Renal cortex interstitium (tissue), 11 donors: ENCODE results near the gene KAZN. TPM values are rescaled to one million over a fixed set of nuclear protein-coding genes. Genes with fewer than 3 reads are reported as not detected.

ENCODE experiments used
- DNase-seq, 11 donors: peaks; one replicate each; pipeline ENCODE4 v3.0.0-alpha.2; 2013; ENCODE audit warnings: low read depth in 9 of 11, low spot score in 4 of 11; ENCODE audit errors: extremely low read depth in 1 of 11
- polyA plus RNA-seq, 3 donors: library from polyadenylated mRNA; unstranded; fragments of 120-200 nt; gene quantifications; one replicate each; pipeline ENCODE4 v1.2.1, GENCODE V29; 2013; ENCODE audit not compliant: insufficient read length in 3 of 3

Gene KAZN
- polyA plus RNA-seq, 3 donors, result 32.3 to 43.3 (median 34.6) TPM

DNA sequence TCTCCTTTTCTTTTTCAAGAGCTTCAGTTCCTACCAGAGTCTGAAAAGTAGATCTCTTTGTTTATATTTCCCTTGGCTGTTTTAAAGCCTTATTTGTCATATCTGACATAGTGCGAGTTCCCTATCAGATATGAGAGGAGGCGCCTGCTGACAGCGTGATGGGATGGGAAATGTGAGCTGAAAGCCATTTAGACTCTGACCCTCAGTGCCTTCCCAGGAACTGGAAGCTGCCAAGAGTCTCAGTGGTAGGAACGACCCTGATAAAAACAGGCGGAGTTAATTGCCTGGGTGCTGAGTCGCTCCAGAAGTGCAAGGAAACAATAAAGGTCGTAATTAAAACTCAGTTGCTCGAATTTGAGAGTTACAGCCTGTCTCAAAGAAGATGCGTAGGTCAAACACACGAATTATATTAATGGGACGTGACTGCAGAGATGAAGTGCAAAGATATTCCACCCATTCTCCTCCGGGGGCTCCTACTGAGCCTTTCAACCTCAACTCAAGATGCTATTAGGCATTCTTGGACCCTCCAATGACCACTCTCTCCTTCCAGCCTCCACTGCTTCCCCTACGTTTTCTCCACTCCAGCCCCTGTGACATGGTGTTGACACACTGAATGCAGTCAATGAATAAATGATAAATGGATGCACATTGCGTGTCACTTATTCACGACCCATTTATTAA is 84.6 kb downstream of the KAZN start:
- DNase-seq, result peak in 4 of 11 donors; percentile 22 to 54 (median 42)

DNA sequence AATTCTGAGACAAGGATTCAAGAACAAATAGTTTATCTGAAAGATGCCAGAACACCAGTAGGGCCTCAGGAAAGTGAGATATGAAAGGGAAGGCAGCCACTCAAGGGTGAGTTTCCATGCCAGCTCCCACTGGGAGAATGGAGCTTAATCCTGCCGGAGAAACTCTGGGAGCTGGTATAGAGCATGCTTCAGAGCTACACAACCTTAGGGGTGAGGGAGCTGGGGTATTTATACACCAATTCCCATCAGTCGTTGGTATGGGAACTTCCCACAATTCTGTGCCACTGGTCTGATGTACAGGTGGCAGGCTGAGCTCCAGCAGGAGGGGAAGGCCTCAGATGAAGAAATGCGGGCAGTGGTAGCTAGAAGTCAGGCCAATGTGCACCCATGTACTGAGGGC is 86.6 kb downstream of the KAZN start:
- DNase-seq, result no peak

DNA sequence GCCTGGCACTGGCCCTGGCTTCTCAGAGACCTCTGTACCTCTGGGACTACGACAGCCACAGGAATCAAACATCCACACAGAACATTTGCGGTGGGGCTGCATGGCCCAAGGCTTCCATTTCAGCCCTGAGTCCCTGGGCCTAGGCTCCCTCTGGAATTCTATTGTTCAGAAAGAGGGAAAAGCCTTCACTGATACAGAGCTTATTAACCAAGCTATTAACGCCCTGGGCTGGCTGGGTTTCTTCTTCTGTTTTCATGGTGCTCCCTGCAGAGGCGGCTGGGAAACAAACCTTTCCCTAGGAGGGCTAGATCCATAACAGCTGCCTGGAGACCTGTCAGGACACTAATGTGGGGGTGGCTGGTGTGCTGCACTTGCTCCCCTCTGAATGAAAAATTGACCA is 88.2 kb downstream of the KAZN start:
- DNase-seq, result no peak

DNA sequence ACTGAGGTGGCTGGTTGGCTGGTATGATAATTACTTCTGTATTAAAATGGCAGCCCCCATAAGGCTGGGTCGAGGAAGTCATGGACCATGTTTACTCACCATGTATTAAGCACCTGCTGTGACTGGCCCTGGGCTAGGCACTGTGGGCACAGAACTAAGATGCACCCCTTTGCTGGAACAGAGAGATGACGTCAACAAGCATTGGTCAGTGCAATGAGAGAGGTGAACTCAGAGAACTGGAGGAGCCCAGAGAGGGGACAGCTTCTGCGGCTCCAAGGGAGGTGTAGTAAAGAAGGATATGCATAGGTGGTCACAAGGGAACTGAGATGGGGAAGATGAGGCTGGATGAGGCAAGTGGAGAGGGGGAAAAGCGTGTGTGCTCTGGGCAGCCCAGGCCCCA is 88.7 kb downstream of the KAZN start:
- no peak for DNase-seq

DNA sequence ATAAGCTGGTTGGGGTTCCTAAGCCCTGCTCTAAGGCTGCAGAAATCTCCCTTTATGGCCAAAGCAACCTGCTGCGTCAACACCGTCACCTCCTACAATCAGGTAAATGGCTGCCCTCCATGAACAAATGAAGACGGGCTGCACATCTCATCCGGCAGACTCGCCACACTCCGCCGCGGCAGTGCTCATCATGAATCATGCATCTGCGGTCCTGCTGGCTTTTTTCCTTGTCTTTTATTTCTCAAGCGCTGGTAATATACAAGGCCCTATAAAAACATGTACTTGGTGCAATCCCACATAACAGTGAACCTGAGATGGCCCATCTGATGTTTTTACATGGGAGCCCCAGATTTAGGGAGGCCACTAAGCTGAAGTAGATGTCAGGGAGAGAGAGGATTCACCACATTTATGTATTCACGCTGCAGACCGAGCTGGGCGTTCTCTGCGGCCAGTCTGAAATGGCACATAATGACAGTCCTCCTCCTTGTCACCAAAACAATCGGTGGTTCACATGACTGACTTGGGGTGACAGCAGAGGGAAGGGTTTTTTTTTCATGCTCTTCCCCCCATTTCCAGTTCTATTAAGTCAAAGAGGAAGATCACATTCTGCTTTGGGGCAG is 91.6 kb downstream of the KAZN start:
- no peak for DNase-seq

DNA sequence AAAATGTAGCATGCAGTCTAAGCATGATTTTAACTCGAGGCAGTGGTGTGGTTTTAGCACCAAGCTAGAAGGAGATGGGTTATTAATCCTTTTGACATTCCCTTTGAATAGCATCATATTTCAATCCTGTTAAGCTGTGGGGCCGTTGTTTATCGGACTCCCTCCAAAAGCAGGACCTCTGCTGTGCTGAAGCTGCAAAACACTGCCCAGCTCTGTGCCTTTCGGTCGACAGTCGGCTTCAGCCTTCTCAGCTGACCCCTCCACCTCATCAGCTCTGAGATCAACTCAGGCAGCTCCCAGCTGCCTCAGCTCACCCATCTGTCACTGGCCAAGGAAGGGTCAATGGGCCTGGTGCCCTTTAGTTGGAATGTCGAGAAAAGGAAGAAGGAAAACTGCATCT is 95.5 kb downstream of the KAZN start:
- peak in 3 of 11 donors; percentile 35 to 43 (median 42) for DNase-seq

DNA sequence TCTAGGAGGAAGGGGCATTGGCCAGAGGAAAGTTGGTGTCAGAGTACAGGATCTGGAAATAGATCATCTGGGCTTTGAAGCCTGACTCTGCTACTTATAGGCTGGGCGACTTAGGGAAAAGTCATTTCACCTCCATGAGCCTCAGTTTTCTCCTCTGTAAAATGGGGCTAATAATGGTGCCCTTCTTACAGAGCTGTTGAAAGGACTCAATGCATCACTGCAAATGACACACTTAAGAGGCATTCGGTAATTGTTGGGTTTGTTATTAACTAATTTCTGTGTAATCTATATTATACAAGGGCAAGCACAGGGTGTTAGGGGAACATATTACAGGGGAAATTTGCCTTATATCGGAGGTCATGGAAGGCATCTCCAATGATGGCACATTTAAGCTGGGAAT is 96.1 kb downstream of the KAZN start:
- no peak for DNase-seq

DNA sequence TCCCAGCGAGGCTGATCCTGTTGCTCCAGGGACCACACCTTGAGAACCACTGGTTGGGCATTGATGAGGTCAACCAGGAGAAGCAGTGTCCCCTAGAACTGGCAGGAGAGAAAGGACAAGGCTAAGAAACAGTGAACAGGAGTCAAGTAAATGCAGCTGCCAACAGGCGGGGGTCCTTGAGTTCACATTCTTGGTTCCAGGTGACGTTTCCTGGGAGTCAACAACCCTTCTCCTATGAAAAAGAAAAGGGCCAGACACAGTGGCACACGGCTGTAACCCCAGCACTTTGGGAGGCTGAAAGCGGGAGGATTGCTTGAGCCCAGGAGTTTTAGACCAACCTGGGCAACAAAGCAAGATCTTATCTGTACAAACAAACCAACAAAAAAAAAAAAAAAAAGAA is 98.3 kb downstream of the KAZN start:
- no peak for DNase-seq

DNA sequence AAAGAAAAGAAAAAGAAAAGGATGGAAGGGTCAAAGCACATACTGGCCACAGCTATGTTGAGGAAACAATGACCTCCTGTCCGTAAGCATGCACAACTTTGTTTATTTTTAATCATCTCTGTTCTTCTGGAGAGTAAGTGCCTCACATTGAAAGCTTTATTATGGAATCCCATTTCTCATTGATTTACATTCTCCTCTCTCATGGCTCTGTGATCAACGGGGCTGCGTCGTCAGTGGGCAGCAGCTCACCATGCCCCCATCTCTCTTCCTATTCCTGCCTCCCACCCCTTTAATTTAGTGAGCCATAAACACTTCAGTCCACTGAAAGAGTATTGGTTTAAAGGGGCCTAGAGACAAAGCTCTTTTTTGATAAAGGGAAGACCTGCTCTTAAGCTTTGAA is 98.9 kb downstream of the KAZN start:
- DNase-seq, result peak in 5 of 11 donors; percentile 25 to 63 (median 57)

DNA sequence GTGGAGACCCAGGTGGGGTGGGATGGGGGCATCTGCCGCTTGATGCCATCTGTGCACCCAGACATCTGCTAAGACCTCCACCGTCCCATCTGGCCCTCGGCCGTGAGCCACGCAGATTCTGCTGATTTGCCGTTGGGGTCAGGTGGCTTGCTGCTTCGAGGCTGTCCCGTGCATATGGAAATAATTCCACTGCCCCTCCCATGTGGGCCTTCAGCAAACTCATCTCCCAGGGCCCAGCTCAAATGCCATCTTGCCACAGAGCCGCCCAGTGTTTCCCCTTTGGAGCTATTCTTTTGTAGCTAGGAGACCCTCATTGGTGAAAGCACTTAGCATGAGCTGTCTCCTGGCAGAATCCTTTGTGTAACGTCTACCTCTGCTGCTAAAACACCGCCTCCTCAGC is 99.8 kb downstream of the KAZN start:
- no peak for DNase-seq

DNA sequence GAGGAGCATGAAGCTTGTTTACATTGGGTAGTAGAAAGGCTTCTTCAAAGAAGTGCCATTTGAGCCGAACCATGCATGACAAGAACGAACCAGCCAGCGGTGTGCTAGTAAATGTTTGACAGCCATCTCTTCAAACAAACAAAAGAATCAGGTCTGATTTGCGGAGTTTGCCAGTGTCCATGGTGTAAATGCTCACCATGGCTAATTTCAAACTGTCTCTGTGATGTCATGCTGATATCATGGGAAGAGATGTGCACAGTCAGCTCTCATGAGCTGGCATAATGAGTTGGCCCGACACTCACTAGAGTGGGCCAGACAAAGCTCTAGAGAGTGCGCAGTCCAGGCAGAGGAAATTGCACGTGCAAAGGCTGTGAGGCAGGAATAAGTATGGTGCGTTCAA is 101.1 kb downstream of the KAZN start:
- DNase-seq, result peak in 1 of 11 donors; percentile 47

DNA sequence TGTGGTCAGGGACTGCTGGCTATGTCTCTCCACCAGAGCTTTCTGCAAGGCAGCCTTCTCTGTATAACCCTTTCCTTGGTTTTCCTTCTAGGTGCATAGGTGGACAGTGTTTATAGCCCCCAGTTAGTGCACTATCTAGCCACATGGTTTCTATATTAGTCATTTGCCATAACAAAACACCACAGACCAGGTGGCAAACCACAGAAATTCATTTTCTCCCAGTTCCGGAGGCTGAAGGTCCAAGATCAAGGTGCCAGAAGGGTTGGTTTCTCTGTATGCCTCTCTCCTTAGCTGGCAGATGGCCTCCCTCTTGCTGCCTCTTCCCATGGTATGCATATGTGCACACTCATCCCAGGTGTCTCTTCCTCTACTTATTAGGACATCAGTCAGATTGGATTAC is 106.4 kb downstream of the KAZN start:
- DNase-seq, result no peak

DNA sequence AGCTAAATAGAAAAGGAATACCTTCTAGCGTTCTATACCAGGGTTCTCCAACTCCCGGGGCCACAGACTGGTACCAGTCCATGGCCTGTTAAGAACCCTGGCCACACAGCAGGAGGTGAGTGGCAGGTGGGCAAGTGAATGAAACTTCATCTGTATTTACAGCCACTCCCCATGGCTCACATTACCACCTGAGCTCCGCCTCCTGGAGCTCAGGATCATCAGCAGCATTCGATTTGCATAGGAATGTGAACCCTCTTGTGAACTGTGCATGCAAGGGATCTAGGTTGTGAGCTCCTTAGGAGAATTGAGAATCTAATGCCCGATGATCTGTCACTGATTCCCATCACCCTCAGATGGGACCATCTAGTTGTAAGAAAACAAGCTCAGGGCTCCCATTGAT is 107.3 kb downstream of the KAZN start:
- DNase-seq, result no peak

DNA sequence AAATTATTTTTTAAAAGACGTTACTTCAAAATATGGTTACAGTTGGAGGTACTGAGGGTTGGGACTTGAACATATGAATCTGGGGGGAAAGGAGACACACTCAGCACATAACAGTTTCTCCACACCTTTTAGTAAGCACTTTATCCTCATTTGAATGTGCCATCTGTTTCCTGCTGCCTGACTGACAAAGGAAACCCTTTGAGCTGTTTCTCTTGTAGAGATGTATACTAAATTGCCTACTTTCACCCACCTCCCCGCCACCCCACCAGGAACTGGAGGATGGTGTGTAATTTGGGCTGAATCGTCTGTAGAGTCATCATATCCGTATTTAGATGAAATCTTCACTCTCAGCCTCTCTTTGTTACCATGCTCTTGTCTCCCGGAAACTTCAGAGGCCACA is 108.1 kb downstream of the KAZN start:
- DNase-seq, result no peak

DNA sequence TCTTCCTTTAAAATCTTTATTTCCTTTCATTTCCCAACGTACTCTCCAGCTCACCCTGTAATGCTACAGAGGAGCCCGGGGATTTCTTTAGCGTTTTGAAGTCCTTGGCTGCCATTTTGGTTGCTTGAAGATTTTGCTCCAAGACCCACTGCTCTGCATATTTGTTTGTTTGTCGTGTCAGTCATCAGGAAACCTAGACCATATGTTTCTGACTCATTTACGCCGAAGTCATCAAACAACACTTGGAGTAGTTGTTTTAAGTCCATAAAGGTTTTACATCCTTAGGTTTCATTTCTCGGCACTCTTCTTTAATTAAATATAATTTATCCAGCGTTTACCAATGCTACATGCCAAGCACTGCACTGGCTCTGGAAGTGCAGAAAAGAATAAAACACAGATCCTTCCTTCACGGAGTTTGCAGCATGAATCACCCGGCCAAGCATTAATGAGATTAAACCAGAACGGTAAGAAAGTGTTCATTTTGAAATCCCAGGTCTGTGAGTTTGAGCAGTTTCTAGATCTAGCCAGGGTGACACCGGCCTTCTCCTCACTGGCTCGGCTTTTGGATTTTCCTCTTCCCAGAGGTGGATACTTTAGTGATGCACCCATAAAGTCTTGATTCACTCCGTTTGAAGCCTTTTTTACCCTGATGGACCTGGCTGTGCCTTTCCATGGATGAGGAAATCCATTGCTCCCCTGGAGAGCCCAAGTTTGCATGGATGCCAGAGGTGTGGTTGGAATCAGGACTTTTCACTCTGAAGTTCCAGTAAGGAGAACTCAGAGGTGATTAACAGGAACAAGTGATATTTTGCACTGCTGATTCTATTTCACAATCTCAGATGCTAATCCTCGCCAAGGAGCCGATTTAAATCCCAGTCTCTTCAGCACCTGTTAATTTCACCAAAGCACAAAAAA is 109.3 kb downstream of the KAZN start:
- no peak for DNase-seq

DNA sequence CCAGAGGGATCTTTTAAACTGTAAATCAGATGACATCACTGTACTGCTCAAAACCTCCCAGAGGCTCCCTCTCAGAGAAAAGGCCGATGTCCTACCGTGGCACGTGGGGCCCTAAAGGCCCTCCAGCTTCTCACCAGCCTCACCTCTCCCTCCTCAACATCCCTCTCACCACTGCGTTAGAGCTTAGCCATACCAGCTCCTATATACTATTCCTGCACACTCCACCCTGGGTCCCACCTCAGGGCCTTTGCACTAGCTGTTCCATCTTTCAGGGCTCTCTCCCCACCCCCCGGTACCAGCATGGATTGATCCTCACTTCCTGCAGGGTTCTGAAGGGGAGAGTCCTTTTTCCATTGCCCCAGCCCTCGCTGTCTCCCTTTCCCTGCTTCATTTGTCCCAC is 111.8 kb downstream of the KAZN start:
- DNase-seq, result no peak

DNA sequence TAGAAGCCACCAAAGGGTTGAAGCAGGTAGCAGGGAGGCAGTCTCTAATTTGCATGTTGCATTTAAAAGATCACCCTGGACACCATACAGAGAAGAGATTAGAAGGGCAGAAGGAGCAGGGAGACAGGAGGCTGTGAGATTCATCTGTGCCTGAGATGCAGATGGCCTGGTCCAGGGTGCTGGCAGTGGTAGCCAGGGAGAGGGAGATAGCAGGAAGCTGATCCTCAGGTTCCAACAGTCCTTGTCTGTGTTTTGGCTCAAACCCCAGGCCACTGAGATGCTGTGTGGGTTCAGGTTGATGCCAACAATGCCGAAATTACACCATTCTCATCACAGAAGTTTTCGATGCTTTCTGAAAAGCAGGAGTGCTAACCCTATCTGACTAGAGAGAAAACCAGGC is 113.7 kb downstream of the KAZN start:
- DNase-seq, result no peak

DNA sequence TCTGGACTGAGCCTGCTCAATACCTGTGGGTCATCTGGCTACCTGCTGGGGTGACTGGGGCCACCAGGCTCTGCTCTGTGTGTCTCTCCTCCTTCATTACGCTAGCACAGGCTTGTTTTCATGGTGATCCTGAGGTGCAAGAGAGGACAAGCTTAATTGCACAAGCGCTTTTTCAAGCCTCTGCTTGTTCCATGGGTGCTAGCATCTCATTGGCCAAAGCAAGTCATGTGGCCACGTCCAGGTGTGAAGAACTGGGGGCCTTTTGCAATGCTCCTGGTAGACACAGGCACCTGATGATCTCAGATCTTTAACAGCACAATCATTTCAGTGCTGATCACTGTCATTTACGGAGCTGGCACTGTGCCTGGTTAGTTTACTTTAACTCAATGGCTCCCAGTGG is 114.6 kb downstream of the KAZN start:
- no peak for DNase-seq

DNA sequence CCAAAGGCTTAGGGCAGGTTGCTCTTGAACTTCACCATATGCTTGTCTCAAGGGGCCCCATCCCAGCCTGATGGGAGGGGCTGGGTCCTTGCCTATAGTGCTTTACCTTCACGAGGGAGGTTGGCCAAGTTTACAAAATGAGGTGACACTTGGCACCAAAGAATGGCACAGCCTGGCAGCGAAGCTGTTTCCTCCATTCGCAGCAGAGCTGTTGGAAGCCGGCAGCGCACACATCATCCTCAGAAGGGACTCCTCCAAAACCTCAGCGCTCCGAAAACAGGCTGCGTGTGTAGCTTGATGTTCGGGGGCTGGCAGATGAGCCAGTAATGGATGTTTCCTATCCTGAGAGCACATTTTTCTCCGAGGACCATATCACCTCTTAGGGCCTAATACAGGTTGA is 116.8 kb downstream of the KAZN start:
- DNase-seq, result no peak

DNA sequence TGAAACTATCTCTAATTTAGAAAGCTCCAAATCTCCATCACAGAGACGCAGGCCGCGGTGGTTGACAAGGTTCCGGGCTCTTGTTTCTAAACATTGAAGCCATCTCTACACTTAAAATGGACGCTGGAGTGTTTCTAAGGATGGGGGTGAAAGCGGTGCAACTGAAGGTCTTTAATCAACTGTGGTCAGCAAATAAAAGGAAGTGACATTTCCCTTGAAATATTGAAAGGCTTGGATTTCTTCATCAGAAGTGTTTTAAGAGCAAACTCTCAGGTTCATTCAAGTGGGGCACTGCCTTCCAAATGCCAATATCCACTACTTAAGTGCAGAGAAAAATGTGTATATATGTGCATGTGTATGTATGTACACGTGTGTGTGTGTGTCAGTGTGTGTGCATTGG is 117.3 kb downstream of the KAZN start:
- DNase-seq, result no peak
